HG02981 (cell line): ENCODE measurements around the gene CSGALNACT2.
"Not testable (repeated sequence)": the region's sequence is repeated elsewhere in the genome, so short reads cannot be mapped to it uniquely, and the experiment has no call there.

Experiments used
- ATAC-seq: cut with Tn5 transposase; IDR thresholded peaks from one replicate; pipeline ENCODE4 v1.9.1; 2021; ENCODE audit warnings: mild to moderate bottlenecking, moderate library complexity; ENCODE audit not compliant: unreplicated experiment

Gene CSGALNACT2

GRCh38 chr10:43136995-43137716 lies 1.1 kb upstream of the CSGALNACT2 start:
- ATAC-seq, result no peak

DNA sequence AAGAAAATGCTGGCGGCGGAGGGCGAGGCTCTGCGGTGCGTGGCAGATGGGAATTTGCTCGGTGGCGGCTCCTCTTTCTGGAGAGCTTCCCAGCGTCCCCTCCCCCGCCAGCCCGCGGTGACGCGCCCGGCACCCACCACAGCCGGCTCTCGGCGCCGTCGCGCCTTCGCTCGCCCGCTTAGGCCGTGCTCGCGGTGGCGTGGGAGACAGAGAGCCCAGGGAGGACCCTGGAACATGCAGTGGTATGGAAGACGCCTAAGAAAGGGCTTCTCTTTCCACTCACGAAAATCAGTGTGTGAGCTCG lies 576 bp upstream of the CSGALNACT2 start:
- peak; percentile 8 for ATAC-seq

DNA sequence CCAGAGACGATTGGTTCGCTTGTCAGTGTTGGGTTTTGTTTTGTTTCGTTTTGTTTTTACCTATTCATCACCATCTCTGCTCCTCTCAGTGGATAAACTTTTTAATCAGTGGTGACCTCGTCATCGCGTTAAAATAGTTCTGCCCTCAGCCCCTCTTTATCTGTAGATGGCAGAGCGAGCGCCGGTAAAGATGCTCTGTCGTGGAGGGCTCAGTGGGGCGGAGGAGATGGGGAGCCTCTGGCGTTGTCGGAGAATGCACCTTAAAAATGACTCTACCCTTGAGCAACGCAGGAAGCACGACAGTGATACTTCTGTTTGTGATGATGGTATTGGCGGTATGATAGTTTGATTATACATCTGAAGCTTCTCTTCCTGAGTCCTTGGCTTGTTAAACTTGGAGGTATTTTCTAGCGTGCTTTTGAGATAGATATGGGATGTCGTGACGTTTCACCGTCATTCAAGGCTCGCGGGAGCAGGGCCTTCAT lies 554 bp downstream of the CSGALNACT2 start:
- ATAC-seq, result peak; percentile 31

DNA sequence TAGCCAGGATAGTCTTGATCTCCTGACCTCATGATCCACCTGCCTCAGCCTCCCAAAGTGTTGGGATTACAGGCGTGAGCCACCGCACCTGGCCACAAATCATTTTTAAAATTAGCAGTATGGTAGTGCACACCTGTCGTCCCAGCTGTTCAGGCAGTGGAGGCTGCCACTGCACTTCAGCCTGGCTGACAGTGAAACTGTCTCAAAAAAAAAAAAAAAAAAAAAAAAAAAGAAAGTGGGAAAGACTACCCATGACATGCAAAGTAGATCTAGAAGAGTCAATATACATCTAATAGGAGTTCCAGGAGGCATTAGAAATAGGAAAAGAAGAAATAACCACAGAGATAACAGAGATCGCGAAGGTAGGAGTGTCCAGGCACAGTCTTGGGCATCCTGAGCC lies 3.2 kb downstream of the CSGALNACT2 start:
- ATAC-seq, result no peak

DNA sequence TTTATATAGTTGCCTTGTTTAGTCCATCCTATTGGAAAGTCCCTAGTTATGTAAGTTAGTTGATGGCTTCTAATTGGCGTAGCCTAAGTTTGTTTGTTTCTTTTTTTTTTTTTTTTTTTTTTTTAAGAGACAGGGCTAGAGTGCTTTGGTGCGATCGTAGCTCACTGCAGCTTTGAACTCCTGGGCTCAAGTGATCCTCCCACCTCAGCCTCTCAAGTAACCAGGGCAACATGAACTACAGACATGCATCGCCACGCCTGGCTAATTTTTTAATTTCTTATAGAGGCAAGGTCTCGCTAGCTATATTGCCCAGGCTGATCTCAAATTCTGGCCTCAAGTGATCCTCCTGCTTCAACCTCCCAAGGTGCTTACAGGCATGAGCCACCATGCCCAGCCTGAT lies 7.1 kb downstream of the CSGALNACT2 start:
- no peak for ATAC-seq

DNA sequence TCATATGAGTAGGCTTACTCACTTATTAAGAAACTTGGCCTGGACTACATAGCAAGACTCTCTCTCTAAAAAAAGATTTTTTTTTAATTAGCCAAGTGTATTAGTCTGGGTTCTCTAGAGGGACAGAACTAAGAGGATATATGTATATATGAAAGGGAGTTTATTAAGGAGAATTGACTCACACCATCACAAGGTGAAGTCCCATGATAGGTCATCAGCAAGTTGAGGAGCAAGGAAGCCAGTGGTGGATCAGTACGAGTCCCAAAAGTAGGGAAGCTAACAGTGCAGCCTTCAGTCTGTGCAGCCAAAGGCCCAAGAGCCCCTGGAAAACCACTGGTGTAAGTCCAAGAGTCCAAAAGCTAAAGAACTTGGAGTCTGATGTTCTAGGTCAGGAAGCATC lies 7.7 kb downstream of the CSGALNACT2 start:
- not testable (repeated sequence) for ATAC-seq

DNA sequence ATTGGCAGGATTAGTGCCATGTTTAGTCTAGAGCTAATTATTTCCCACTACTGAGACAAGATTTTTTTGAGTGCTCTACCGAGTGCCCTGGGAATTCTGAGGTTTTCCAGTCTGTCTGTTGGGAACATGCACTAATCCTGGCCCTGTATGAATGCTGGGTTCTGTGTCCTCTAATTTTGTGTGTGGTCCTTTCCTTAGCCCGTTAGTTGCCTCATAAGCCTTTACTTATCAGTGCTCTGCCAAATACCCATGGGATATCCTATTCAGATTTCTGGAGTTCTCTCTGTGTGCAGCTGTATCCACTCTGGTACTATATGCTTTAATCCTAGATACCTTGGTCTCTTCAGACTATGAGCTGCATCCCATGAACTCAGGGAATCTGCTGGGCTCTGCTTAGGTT lies 13.1 kb downstream of the CSGALNACT2 start:
- ATAC-seq, result no peak

DNA sequence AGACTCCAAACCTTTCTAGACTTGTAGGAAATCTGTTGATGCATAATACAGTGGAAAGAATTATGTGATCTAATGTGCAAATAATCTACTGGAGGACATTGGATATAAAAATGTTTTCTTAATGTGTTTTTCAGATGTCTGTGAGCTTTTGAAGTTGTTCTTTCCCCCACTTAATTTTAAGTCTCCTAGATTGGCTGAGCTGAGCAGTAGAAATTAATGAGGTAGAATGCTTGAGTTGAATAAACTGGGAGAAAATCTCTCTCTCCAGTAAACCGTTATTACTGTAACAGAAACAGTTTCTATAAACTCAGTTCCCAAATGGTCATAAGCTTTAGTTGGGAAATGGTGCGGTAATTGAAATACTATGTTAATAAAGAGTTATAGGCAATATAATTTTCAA lies 15.7 kb downstream of the CSGALNACT2 start:
- ATAC-seq, result no peak

DNA sequence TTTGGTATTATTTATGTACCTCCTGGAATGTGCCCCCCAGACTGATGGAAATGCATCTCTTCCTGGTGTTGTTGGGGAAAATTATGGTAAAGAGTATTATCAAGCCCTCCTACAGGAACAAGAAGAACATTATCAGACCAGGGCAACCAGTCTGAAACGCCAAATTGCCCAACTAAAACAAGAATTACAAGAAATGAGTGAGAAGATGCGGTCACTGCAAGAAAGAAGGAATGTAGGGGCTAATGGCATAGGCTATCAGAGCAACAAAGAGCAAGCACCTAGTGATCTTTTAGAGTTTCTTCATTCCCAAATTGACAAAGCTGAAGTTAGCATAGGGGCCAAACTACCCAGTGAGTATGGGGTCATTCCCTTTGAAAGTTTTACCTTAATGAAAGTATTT lies 17.0 kb downstream of the CSGALNACT2 start:
- ATAC-seq, result no peak

DNA sequence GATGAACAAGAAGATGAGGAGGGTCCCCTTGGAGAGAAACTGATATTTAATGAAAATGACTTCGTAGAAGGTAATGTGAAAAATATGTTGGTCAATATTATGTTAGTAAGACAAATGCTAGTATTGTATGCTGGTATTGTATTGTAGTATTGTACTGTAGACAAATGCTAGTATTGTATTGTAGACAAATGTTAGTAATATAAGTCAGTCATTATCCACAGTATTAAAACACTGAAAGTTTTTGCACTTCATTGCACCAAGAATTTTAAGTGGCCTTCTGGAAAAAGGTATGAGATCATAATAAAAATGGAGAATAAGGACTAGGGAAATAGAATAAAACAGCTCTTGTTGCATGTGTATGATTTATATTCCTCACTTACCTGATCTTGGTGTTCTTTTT lies 17.5 kb downstream of the CSGALNACT2 start:
- no peak for ATAC-seq

- no peak for ATAC-seq
These were observed 18.5 kb downstream of the CSGALNACT2 start for GRCh38 chr10:43156590-43157341.

DNA sequence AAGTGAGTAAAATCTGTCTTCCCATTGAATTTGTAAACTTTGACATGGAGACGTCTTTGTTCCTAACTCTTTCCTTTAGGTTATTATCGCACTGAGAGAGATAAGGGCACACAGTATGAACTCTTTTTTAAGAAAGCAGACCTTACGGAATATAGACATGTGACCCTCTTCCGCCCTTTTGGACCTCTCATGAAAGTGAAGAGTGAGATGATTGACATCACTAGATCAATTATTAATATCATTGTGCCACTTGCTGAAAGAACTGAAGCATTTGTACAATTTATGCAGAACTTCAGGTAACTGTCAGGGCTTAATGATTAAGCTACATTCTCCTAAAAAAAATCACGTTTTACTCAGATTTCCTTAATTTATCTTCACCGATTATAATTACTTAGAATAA lies 20.4 kb downstream of the CSGALNACT2 start:
- ATAC-seq, result no peak

GRCh38 chr10:43160046-43160920 lies 22.0 kb downstream of the CSGALNACT2 start:
- peak; percentile 62 for ATAC-seq

- ATAC-seq, result peak; percentile 90
These were observed 22.6 kb downstream of the CSGALNACT2 start for GRCh38 chr10:43160921-43161255.

DNA sequence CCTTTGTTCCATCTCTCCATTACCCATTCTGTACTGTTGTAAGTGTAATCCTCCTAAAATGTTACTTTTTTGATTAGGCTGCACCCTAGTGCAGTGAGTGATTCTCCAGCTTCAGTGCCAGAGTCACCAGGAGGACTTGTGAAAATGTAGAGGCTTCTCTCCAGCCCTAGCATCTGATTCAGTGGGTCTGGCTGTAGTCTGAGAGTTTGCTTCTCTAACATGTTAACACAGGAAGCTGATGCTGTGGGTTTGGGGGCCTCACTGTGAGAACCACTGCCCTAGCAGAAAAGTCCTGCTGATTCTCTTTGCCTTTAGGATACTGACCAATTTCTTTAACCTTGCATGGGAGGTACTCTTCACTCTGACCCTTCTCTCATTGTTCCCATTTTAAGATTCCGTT lies 24.4 kb downstream of the CSGALNACT2 start:
- ATAC-seq, result no peak

DNA sequence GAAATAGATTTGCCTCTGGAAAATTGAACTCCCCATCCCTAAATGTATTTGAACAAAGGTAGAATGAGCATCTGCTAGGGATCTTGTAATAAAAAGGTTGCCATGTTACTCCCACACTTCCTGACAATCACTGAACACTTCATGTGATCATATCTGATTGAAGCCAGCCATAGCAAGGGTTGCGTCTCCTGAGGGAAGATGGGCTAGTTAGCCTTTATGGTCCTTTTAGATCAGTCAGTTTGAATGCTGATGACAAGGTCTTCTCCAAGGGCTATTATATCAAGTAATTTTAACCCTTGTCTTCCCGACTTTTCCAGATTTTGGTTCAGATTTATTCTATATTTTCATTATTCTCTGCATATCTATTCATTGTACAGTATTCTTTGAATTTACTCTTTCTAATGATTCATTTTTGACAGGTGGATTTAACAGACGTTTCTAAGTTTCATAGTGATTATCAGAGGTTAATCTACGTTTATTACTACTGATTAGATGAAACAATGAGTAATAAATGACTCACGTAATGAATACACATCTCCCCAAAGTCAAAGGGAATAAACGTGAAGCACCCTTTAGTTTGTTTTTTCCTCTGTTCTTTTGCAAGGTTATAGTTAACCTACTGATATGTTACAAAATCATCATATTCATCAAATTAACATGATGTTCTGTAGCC lies 28.1 kb downstream of the CSGALNACT2 start:
- ATAC-seq, result peak; percentile 30

DNA sequence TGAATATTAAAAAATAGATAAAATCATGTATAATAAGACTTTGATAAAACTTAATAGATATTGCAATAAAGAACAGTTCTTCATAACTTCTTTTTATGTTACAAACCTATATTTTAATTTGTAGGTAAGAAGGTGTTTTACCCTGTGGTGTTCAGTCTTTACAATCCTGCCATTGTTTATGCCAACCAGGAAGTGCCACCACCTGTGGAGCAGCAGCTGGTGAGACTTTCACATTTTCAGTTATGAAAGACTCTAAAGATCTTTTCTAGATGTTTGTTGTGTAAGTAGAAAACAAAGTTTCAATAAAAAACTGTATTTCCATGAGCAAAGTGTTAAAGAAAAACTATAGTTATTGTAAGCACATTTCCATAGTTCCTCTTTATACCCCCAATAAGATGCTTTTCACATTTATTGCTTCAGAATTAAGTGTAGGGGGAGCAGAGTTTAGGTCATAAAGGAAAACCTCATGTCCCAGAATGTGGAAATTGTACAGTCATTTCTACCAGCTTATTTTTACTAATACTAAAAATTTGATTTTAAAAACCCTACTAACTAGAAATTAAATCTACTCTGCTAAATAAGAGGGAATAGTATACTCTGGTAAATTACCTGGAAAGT lies 28.7 kb downstream of the CSGALNACT2 start:
- peak; percentile 74 for ATAC-seq

GRCh38 chr10:43167498-43167889 lies 29.2 kb downstream of the CSGALNACT2 start:
- no peak for ATAC-seq

- no peak for ATAC-seq
These were observed 32.2 kb downstream of the CSGALNACT2 start for GRCh38 chr10:43170491-43170890.

- ATAC-seq, result no peak
These were observed 34.4 kb downstream of the CSGALNACT2 start for GRCh38 chr10:43172645-43173044.

DNA sequence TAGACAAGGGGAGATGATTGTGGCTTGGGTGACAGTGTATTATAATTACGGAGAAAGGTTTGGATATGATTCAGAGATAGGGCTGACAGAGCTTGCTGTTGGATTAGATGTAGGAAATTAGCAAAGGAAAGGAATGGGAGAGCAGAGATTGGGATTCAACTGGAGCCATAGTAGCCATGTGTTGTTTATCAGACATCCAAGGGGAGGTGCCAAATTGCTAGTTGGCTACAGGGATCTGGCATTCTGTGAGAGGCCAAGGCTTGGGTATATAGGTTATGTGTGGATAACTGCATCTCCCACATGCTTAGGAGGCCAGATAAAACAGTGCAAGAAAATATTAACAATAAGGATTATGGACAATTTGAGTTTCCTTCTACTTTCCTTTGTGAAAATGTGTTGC lies 34.9 kb downstream of the CSGALNACT2 start:
- no peak for ATAC-seq
